Panc1 (cell line): ENCODE data around the gene PIP5K1A. TPM values are rescaled to one million over a fixed set of nuclear protein-coding genes. Genes with fewer than 3 reads are reported as not detected.

Source experiments
- ATAC-seq: fragments of 200-7000 bp; cut with Tn5 transposase; 2 replicates; pipeline ENCODE4 v1.9.1; 2020; ENCODE audit warnings: mild to moderate bottlenecking, moderate library complexity
- Bru-seq: library from RNA; stranded (reverse); fragments of 400-500 nt; gene quantifications from one replicate; lab custom pipeline; 2021; lab: Mats Ljungman, UMichigan
- BruChase-seq, 2 experiments: library from RNA; stranded (reverse); fragments of 400-500 nt; gene quantifications; one replicate each; lab custom pipeline; 2021; lab: Mats Ljungman, UMichigan
- BruUV-seq: library from RNA; stranded (reverse); fragments of 400-500 nt; replicated peaks from 2 replicates; lab custom pipeline; 2021; lab: Mats Ljungman, UMichigan
- CTCF ChIA-PET: fragments of 300-600 bp; sonication (Branson Sonifier 250); formaldehyde crosslinking; loops from one replicate; lab custom pipeline; 2022; ENCODE audit warnings: antibody characterized with exemption; lab: Charles Lee
- POLR2A ChIA-PET: fragments of 300-600 bp; sonication (Branson Sonifier 250); formaldehyde crosslinking; loops from one replicate; lab custom pipeline; 2022; ENCODE audit warnings: antibody characterized with exemption; lab: Charles Lee
- DNase-seq: peaks from one replicate; pipeline ENCODE4 v3.0.0-alpha.2; 2010; ENCODE audit warnings: low read depth, low spot score
- H3K27ac ChIP-seq: 2 replicates; pipeline ENCODE4 v1.5.1; 2011; ENCODE audit warnings: mild to moderate bottlenecking, low read length, inconsistent platforms
- H3K27me3 ChIP-seq: fragments of 200-500 bp; sonication (Bioruptor generic); 2 replicates; pipeline ENCODE4 v1.6.0; 2014; ENCODE audit warnings: low read length, inconsistent platforms; ENCODE audit not compliant: control insufficient read depth, insufficient read depth
- H3K36me3 ChIP-seq: fragments of 200-500 bp; sonication (Bioruptor generic); 2 replicates; pipeline ENCODE4 v1.5.1; 2014; ENCODE audit warnings: inconsistent platforms, mild to moderate bottlenecking, low read length, moderate library complexity; ENCODE audit not compliant: control insufficient read depth, insufficient read depth
- H3K4me1 ChIP-seq: 2 replicates; pipeline ENCODE4 v1.5.1; 2011; ENCODE audit warnings: inconsistent platforms, mild to moderate bottlenecking, low read length, moderate library complexity; ENCODE audit not compliant: control insufficient read depth, insufficient read depth
- H3K4me3 ChIP-seq, 2 experiments: 2 replicates each; pipeline ENCODE4 v1.5.1; 2011 to 2012; ENCODE audit warnings: low read depth in 2 of 2, low read length in 2 of 2, mild to moderate bottlenecking in 2 of 2, inconsistent platforms in 1 of 2, moderate library complexity in 1 of 2
- H3K9me3 ChIP-seq: fragments of 200-500 bp; sonication (Bioruptor generic); 2 replicates; pipeline ENCODE4 v1.5.1; 2014; ENCODE audit warnings: low read depth, mild to moderate bottlenecking, inconsistent platforms, low read length, moderate library complexity; ENCODE audit not compliant: control insufficient read depth, insufficient read depth
- CTCF ChIP-seq: fragments of 450-650 bp; IDR thresholded peaks from 2 replicates; pipeline ENCODE4 v1.5.1; 2017; ENCODE audit warnings: mild to moderate bottlenecking
- POLR2AphosphoS5 ChIP-seq: IDR thresholded peaks from 2 replicates; pipeline ENCODE4 v1.6.1; 2012; ENCODE audit warnings: mild to moderate bottlenecking, low read depth, low read length, moderate library complexity
- REST ChIP-seq, 2 experiments: IDR thresholded peaks; 2 replicates each; pipeline ENCODE4 v1.6.1; 2011 to 2012; ENCODE audit warnings: low read depth in 2 of 2, control low read depth in 1 of 2, low read length in 1 of 2, mild to moderate bottlenecking in 1 of 2, moderate library complexity in 1 of 2; ENCODE audit not compliant: insufficient read depth in 1 of 2
- SIN3A ChIP-seq: IDR thresholded peaks from 2 replicates; pipeline ENCODE4 v1.6.1; 2012; ENCODE audit warnings: low read depth, mild to moderate bottlenecking, low read length, moderate library complexity, borderline replicate concordance; ENCODE audit not compliant: insufficient read depth
- TCF7L2 ChIP-seq: IDR thresholded peaks from 2 replicates; pipeline ENCODE4 v1.6.1; 2011; ENCODE audit warnings: mild to moderate bottlenecking, low read depth, low read length, inconsistent platforms
- in situ Hi-C: cut with HindIII; loops from 2 replicates; pipeline ENCODE4 v1.10.0; 2016; ENCODE audit warnings: low sequenced_read_pairs, low pct_unique_long_range_greater_than_20kb
- intact Hi-C: fragments of 100-400 bp; cut with micrococcal nuclease; formaldehyde crosslinking; loops from one replicate; pipeline ENCODE4 v1.10.0; 2022; ENCODE audit not compliant: unreplicated experiment
- long read RNA-seq: library from polyadenylated mRNA; unstranded; transcript quantifications from one replicate; pipeline ENCODE4 v2.0.0, GENCODE V29; 2021; ENCODE audit not compliant: unreplicated experiment
- polyA plus RNA-seq: library from polyadenylated mRNA; unstranded; fragments of >200 nt; gene quantifications from one replicate; pipeline ENCODE4 v1.2.1, GENCODE V29; 2012; ENCODE audit warnings: missing spikeins; ENCODE audit not compliant: insufficient read length
- total RNA-seq: library from RNA; stranded (reverse); gene quantifications from one replicate; pipeline ENCODE4 v1.2.1, GENCODE V29; 2021; ENCODE audit not compliant: unreplicated experiment

The PIP5K1A gene
- total RNA-seq (78.9 TPM), Bru-seq, nascent RNA (percentile 91 among the genes with signal in this experiment), BruChase-seq, experiment 1, labeled RNA remaining after a 2-hour chase (percentile 96 among the genes with signal in this experiment), BruChase-seq, experiment 2, labeled RNA remaining after a 6-hour chase (percentile 93 among the genes with signal in this experiment)
- 41.9 TPM for polyA plus RNA-seq
- long read RNA-seq, transcript PIP5K1A-204 (15 exons, 3,737 nt): minor isoform, 14 of 90 reads
- long read RNA-seq, transcript PIP5K1A-201 (15 exons, 3,767 nt): major isoform, 16 of 90 reads
- long read RNA-seq, partial matches to known transcripts: 30 of 90 reads
- long read RNA-seq, other reads (novel, unspliced or antisense): 29 of 90 reads

- H3K4me1 ChIP-seq: peaks cover 12% of the 10 kb centered on the region; the same call in 1 of the 2 replicates
- peak within 1 kb of the TSS; percentile 94 to 100 for H3K4me3 ChIP-seq
- H3K36me3 ChIP-seq: no peaks in the 10 kb centered on the region; the same call in 1 of the 2 replicates
- H3K27me3 ChIP-seq: no peaks in the 10 kb centered on the region
- intact Hi-C loops (loop anchor here (5.0 kb wide), 1 partner anchor 54 kb away; the partner anchor contains the start of gene PSMD4), in situ Hi-C loops (no loop called here)
- TF ChIP-seq TCF7L2: peak; percentile 81; the same call in 1 of the 2 replicates
- no peak for TF ChIP-seq CTCF
- TF ChIP-seq POLR2AphosphoS5: peak; percentile 82
- 0 out of 4 replicates have a peak, but pooled peaks of 1 of the 2 experiments have one; percentile 56 for TF ChIP-seq REST (IDR thresholded peaks at IDR 0.05; ENCODE audit: insufficient read depth in 1 of 2, low read depth in 2 of 2, low read length in 1 of 2)
- TF ChIP-seq SIN3A: 0 out of 2 replicates have a peak, but pooled peaks have one; percentile 10
- ChIA-PET POLR2A (no interaction called here), CTCF (interaction anchor here (0.5 to 0.6 kb wide), 2 partner anchors 202 to 496 kb away, joined by 3 to 4 read pairs; no protein-coding TSS in a partner anchor)
- peak within 1 kb of the TSS; percentile 97 for H3K27ac ChIP-seq
- no peaks in the 10 kb centered on the region for H3K9me3 ChIP-seq
- peak; percentile 92 for DNase-seq
- ATAC-seq: peak; percentile 81
- TSS peak; percentile 88 for BruUV-seq
Observed at GRCh38 chr1:151198254-151199127, at the start of gene PIP5K1A. Gene PIP5K1A (plus strand): TSS chr1:151198552. CDS start chr1:151198997, 445 bp downstream.

GRCh38 chr1:151156515-151156819 lies 41.9 kb upstream of the PIP5K1A start, which contains the start of gene TNFAIP8L2:
Gene TNFAIP8L2 (plus strand): TSS chr1:151156649. CDS start chr1:151158698, 2,049 bp downstream.
- TF ChIP-seq TCF7L2 (no peak), SIN3A (no peak), CTCF (no peak), POLR2AphosphoS5 (no peak), REST (IDR thresholded peaks at IDR 0.05; ENCODE audit: insufficient read depth in 1 of 2, low read depth in 2 of 2, low read length in 1 of 2) (no peak)
- ChIA-PET POLR2A (no interaction called here), CTCF (interaction anchor here (3.5 kb wide), 1 partner anchor 57 kb away, joined by 70 read pairs; no protein-coding TSS in a partner anchor)
- intact Hi-C loops (loop anchor here (1.0 kb wide), 1 partner anchor 56 kb away; no protein-coding TSS in a partner anchor), in situ Hi-C loops (no loop called here)
- ATAC-seq (peak; percentile 87), DNase-seq (no peak)
- BruUV-seq: no TSS peak
- no peak within 1 kb of the TSS for H3K27ac ChIP-seq
- H3K9me3 ChIP-seq: no peaks in the 10 kb centered on the region
- H3K27me3 ChIP-seq: no peaks in the 10 kb centered on the region
- no peaks in the 10 kb centered on the region for H3K4me1 ChIP-seq
- H3K4me3 ChIP-seq: no peak within 1 kb of the TSS
- H3K36me3 ChIP-seq: no peaks in the 10 kb centered on the region; the same call in 1 of the 2 replicates
